HG03064 (cell line): ENCODE data around the gene TMEM63A.
"Not testable (repeated sequence)": the region's sequence is repeated elsewhere in the genome, so short reads cannot be mapped to it uniquely, and the experiment has no call there.

Experiments used
- ATAC-seq: cut with Tn5 transposase; IDR thresholded peaks from one replicate; pipeline ENCODE4 v1.9.1; 2021; ENCODE audit warnings: low read depth; ENCODE audit not compliant: unreplicated experiment

The TMEM63A gene

GRCh38 chr1:225808136-225808535 is 74.0 kb downstream of the TMEM63A start:
- no peak for ATAC-seq

GRCh38 chr1:225806736-225807135 is 75.4 kb downstream of the TMEM63A start:
- not testable (repeated sequence) for ATAC-seq

GRCh38 chr1:225806249-225806648 is 75.9 kb downstream of the TMEM63A start:
- ATAC-seq, result no peak

- ATAC-seq, result not testable (repeated sequence)
These were observed 81.0 kb downstream of the TMEM63A start for GRCh38 chr1:225801146-225801545.

- not testable (repeated sequence) for ATAC-seq
These were observed 86.1 kb downstream of the TMEM63A start for GRCh38 chr1:225796097-225796496.
